DMS53 (cell line): ENCODE results near the gene PKNOX2.

Experiments used
- DNase-seq: peaks from one replicate; lab custom pipeline; 2025; lab: John Stamatoyannopoulos, UW

PKNOX2 gene

GRCh38 chr11:125262830-125263218 lies 98.3 kb downstream of the PKNOX2 start:
- DNase-seq = no peak

GRCh38 chr11:125263268-125263790 lies 98.8 kb downstream of the PKNOX2 start:
- DNase-seq = peak; percentile 25

GRCh38 chr11:125264100-125265022 lies 99.8 kb downstream of the PKNOX2 start:
- DNase-seq = no peak

- no peak for DNase-seq
Measured at GRCh38 chr11:125267548-125267947, 103.0 kb downstream of the PKNOX2 start.

GRCh38 chr11:125268611-125269010 lies 104.1 kb downstream of the PKNOX2 start:
- no peak for DNase-seq

GRCh38 chr11:125270106-125270505 lies 105.6 kb downstream of the PKNOX2 start:
- no peak for DNase-seq

GRCh38 chr11:125270711-125271110 lies 106.2 kb downstream of the PKNOX2 start:
- DNase-seq = no peak

- no peak for DNase-seq
Measured at GRCh38 chr11:125271483-125272091, 107.0 kb downstream of the PKNOX2 start.

GRCh38 chr11:125272092-125272491 lies 107.5 kb downstream of the PKNOX2 start:
- no peak for DNase-seq

GRCh38 chr11:125272821-125273220 lies 108.3 kb downstream of the PKNOX2 start:
- DNase-seq = no peak

- no peak for DNase-seq
Measured at GRCh38 chr11:125273519-125274000, 109.0 kb downstream of the PKNOX2 start.

GRCh38 chr11:125274309-125274708 lies 109.8 kb downstream of the PKNOX2 start:
- DNase-seq = no peak

GRCh38 chr11:125274774-125275173 lies 110.2 kb downstream of the PKNOX2 start:
- DNase-seq = no peak

GRCh38 chr11:125275905-125276618 lies 111.5 kb downstream of the PKNOX2 start:
- DNase-seq = peak; percentile 78

GRCh38 chr11:125276619-125276976 lies 112.0 kb downstream of the PKNOX2 start:
- no peak for DNase-seq

- DNase-seq = peak; percentile 21
Measured at GRCh38 chr11:125279676-125280418, 115.3 kb downstream of the PKNOX2 start.

GRCh38 chr11:125280646-125281045 lies 116.1 kb downstream of the PKNOX2 start:
- no peak for DNase-seq

- no peak for DNase-seq
Measured at GRCh38 chr11:125281831-125282595, 117.5 kb downstream of the PKNOX2 start.

- no peak for DNase-seq
Measured at GRCh38 chr11:125282596-125282914, 118.0 kb downstream of the PKNOX2 start.

- DNase-seq = no peak
Measured at GRCh38 chr11:125284245-125284850, 119.8 kb downstream of the PKNOX2 start.

GRCh38 chr11:125285844-125286243 lies 121.3 kb downstream of the PKNOX2 start:
- DNase-seq = no peak
